HG03342 (cell line): Measurements from ENCODE around the gene DKC1.
"Not testable (repeated sequence)": the region's sequence is repeated elsewhere in the genome, so short reads cannot be mapped to it uniquely, and the experiment has no call there.

Experiments
- ATAC-seq: cut with Tn5 transposase; IDR thresholded peaks from one replicate; pipeline ENCODE4 v1.9.1; 2021; ENCODE audit warnings: mild to moderate bottlenecking, moderate library complexity; ENCODE audit not compliant: unreplicated experiment

Gene DKC1

DNA sequence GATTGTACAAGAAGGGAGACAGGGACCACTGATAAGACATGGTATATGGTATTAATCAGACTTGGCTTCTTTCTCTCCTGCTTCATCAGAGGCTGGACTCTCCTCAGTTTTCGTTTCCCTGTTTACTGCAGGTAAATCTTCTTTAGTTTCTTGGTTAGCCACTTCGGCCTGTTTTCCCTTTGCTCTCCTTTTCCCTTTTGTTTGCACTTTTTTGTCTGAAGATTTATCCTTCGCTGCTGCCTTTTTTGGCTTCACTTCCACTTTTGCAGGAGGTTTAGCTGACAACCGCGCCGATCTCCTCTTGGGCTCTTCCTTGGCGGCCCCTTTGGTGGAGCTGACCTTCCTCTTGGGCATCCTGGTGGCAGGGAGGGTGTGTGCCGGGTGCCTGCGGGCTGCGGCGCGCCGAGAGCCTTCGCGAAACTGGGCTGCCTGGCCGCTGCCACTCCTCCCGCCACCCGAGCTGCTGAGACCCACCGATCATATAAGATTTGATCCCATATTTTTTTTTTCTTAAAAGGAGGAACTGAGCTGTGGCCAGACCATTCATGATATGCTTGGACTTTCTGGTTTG lies 54.5 kb downstream of the DKC1 start:
- ATAC-seq: not testable (repeated sequence)

DNA sequence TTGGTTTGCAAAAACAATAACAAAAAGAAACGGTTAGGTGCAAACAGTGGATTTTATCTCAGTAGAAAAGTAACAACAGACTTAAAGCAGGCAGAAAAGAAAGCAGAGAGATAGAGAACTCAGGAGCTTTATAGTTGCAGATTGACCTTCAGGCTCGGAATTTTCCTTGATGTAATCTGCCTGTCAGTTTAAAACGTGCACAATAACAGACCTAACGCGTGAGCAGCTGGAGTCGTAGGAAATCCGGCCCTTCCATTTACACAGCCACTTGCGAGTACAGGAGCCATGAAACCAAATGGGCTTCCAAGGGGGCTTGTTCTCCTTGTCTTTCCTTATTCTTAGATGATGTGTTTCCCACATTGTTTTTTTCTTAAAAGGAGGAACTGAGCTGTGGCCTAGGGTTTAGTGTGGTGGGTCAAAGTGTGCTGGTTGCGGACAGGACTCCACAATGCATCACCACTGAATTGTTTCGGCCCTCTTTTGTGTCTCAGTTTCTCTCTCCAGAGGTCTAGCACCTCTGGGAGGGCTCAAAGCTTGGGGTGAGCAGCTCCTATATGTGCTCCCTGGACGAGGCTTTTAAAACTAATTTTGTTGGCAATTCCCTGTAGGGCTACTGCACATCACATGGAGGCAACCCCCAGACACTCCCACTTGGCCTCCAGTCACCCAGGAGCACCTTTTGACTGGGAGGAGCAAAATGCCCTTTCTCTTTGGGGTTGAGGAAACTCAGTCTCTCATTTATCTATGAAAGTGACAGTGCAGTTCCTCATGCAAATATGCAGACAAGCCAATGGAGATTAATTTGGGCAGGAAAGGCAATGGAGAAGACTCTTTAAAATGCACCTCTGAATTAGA lies 56.5 kb downstream of the DKC1 start:
- ATAC-seq: peak; percentile 36

DNA sequence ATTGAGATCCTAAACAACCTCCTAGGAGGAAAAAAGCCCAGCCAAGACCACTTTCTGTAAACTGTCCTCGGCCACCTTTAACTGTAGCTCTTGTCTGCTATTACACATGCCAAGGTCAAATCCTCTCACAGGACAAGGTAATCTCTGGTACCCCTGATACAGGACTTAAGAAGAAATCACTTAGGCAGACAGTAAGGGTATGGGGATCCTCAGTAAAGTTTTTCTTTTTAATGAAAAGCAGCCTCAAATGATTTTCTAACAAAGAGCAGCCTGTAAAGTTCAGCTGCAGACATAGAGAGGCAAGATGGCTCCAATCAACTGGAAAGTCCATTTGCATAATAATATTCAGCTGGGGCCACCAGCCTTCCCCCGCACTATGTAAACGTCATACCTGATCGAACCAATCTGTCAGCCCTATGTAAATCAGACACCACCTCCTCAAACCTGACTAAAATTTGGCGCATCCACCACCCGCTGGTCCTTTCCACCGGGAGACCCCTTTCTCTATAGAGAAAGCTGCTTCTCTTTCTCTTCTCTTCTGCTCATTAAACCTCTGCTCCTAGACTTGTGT lies 57.2 kb downstream of the DKC1 start:
- ATAC-seq: peak; percentile 67

DNA sequence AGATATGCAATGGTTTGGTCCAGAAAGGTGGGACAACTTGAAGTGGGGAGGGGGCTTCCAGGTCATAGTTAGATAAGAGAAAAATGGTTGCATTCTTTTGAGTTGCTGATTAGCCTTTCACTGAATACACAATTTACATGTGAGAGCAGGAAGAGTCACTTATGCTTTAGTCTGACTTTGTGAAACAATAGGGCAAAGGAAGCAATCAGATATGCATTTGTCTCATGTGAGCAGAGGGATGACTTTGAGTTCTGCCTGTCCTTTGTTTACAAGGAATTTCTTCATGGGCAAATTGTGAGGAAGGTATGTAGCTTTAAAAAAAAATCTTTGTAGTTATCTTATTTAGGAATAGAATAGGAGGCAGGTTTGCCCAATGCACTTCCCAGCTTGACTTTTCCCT lies 58.9 kb downstream of the DKC1 start:
- no peak for ATAC-seq

DNA sequence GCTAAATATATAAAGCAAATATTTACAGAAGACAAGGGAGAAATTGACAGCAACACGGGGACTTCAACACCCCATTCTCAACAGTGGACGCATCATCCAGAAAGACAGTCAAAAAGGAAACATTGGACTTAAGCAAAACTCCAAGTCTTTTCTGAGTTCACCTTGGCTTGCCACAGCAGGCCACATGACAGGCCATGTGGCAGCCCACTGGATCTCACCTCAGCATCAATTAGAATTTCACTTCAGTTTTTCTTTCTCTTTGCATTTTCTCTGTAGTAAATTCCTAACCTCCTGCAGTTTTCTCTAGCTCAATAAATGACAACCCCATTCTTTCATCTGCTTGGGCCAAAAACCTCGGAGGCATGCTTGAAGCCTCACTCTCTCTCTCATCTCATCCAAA lies 59.4 kb downstream of the DKC1 start:
- no peak for ATAC-seq

DNA sequence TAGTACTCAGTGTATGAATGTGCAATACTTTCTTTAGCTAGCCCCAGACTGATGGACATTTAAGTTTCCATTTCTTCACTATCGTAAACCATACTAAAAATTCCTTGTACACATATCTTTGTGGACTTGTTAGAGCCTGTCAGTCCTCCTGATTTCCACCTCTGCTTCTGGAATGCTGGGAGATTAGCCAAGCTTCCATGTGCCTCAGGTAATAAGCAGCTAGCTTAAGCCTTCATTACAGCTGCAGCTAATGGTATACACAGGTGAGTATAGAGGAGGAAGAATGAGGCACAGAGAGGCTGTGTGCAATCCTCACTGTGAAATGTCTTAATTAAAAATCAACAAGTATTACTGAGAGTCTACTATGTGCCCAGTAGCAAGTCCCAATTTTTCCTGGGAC lies 62.0 kb downstream of the DKC1 start:
- ATAC-seq: no peak

DNA sequence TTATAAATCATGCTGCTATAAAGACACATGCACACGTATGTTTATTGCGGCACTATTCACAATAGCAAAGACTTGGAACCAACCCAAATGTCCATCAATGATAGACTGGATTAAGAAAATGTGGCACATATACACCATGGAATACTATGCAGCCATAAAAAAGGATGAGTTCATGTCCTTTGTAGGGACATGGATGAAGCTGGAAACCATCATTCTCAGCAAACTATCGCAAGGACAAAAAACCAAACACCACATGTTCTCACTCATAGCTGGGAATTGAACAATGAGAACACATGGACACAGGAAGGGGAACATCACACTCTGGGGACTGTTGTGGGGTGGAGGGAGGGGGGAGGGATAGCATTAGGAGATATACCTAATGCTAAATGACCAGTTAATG lies 62.9 kb downstream of the DKC1 start:
- not testable (repeated sequence) for ATAC-seq
